Breast epithelium (tissue), 4 donors: ENCODE measurements around the gene MRPS14. TPM values are rescaled to one million over a fixed set of nuclear protein-coding genes. Genes with fewer than 3 reads are reported as not detected.
A peak's percentile ranks its signal among the peaks of the same experiment; 100 is the strongest.

ENCODE experiments used
- DNase-seq, 2 donors: peaks; one replicate each; pipeline ENCODE4 v3.0.0-alpha.2; 2019; ENCODE audit warnings: low spot score in 2 of 2
- H3K27ac ChIP-seq, 2 donors: fragments of 200-600 bp; sonication (generic) in 1 of 2; one replicate each; pipeline ENCODE4 v1.5.1; 2016 to 2019; ENCODE audit warnings: mild to moderate bottlenecking in 1 of 2
- H3K27me3 ChIP-seq, 2 donors: fragments of 200-600 bp; sonication (generic) in 1 of 2; one replicate each; pipeline versions ENCODE4 v1.5.1 to v1.6.0; 2017 to 2019; ENCODE audit warnings: control low read depth in 1 of 2, mild to moderate bottlenecking in 1 of 2
- H3K36me3 ChIP-seq: fragments of 200-600 bp; one replicate; pipeline ENCODE4 v1.5.1; 2019
- H3K4me1 ChIP-seq, 2 donors: fragments of 200-600 bp; sonication (generic); one replicate each; pipeline ENCODE4 v1.5.1; 2016 to 2019; ENCODE audit warnings: control low read depth in 1 of 2
- H3K4me3 ChIP-seq, 3 donors: fragments of 200-600 bp; sonication (generic); 1 replicate in 2 of 3; 2 replicates in 1 of 3; pipeline ENCODE4 v1.5.1; 2016 to 2019; ENCODE audit warnings: mild to moderate bottlenecking in 3 of 3, moderate library complexity in 2 of 3
- H3K9me3 ChIP-seq, 2 donors: fragments of 200-600 bp; sonication (generic) in 1 of 2; one replicate each; pipeline ENCODE4 v1.5.1; 2016 to 2019; ENCODE audit warnings: control low read depth in 1 of 2
- CTCF ChIP-seq, 3 donors: fragments of 450-650 bp; IDR thresholded peaks; one replicate each; pipeline ENCODE4 v1.5.1; 2016 to 2017; ENCODE audit warnings: antibody characterized with exemption in 3 of 3, mild to moderate bottlenecking in 3 of 3, moderate library complexity in 3 of 3
- POLR2A ChIP-seq: fragments of 450-650 bp; IDR thresholded peaks from one replicate; pipeline ENCODE4 v1.6.1; 2016; ENCODE audit warnings: antibody characterized with exemption, mild to moderate bottlenecking, moderate library complexity
- POLR2AphosphoS5 ChIP-seq, 3 donors: sonication (generic); formaldehyde crosslinking; IDR thresholded peaks; one replicate each; pipeline ENCODE4 v1.6.1; 2017; ENCODE audit warnings: antibody characterized with exemption in 3 of 3
- intact Hi-C: fragments of 100-400 bp; cut with DNase I; formaldehyde crosslinking; loops from one replicate; pipeline ENCODE4 v1.15.1; 2023; ENCODE audit warnings: low total_unique reads
- total RNA-seq, 3 donors: library from RNA; depleted of rRNA; stranded (reverse); fragments of >200 nt; gene quantifications; one replicate each; pipeline ENCODE4 v1.1.0, GENCODE V29; 2016

The MRPS14 gene
- total RNA-seq, 3 donors from 2014 or later = 22.9 to 38.5 (median 28.5) TPM

- no peak for DNase-seq
- Histone ChIP-seq H3K9me3 (no peaks in the 10 kb centered on the region), H3K27me3 (no peaks in the 10 kb centered on the region), H3K4me3 (no peak overlapping the region), H3K36me3 (no peaks in the 10 kb centered on the region), H3K27ac (no peak overlapping the region), H3K4me1 (peaks cover 0 to 6% of the 10 kb centered on the region in 2 donors)
- intact Hi-C loops = no loop called here
- TF ChIP-seq POLR2AphosphoS5 (IDR thresholded peaks at IDR 0.05) (no peak), POLR2A (no peak), CTCF (IDR thresholded peaks at IDR 0.05) (no peak)
These were observed 48.5 kb downstream of the MRPS14 start for GRCh38 chr1:174974711-174975119.

GRCh38 chr1:174971902-174972301, 51.3 kb downstream of the MRPS14 start:
- no peaks in the 10 kb centered on the region for H3K36me3 ChIP-seq
- H3K4me3 ChIP-seq = no peak overlapping the region
- H3K4me1 ChIP-seq = peaks cover 0 to 6% of the 10 kb centered on the region in 2 donors
- intact Hi-C loops = no loop called here
- no peak for DNase-seq
- H3K27ac ChIP-seq = peak overlapping the region in 1 of 2 donors; percentile 2
- no peaks in the 10 kb centered on the region for H3K9me3 ChIP-seq
- TF ChIP-seq CTCF (IDR thresholded peaks at IDR 0.05) (no peak), POLR2A (no peak), POLR2AphosphoS5 (IDR thresholded peaks at IDR 0.05) (no peak)
- no peaks in the 10 kb centered on the region for H3K27me3 ChIP-seq

GRCh38 chr1:174971466-174971865, 51.8 kb downstream of the MRPS14 start:
- Histone ChIP-seq H3K36me3 (no peaks in the 10 kb centered on the region), H3K27ac (peak overlapping the region in 1 of 2 donors; percentile 2), H3K4me3 (no peak overlapping the region), H3K27me3 (no peaks in the 10 kb centered on the region), H3K4me1 (peaks cover 1 to 9% of the 10 kb centered on the region in 2 donors), H3K9me3 (no peaks in the 10 kb centered on the region)
- TF ChIP-seq POLR2AphosphoS5 (IDR thresholded peaks at IDR 0.05) = no peak
- no peak for TF ChIP-seq POLR2A
- no peak for TF ChIP-seq CTCF (IDR thresholded peaks at IDR 0.05)
- intact Hi-C loops = no loop called here
- DNase-seq = no peak

DNA sequence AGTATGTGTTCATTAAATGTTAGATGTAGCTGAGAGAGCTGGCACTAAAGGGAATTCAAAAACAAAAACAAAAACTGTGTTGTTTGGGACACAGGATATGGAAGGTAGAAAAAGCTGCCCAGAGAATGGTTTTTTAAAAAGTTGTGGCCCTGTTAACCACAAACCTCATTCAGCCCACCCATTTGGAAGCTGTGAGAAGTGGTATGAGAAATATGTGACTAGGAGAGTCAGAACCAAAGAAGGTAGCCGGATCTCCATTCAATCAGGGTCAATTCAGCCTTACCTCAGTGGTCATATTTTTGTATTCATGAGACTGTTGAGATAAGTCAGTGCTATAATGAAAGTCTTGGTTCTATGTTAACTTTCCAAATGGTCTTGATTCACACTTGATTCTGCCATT, 53.2 kb downstream of the MRPS14 start:
- no peak overlapping the region for H3K27ac ChIP-seq
- TF ChIP-seq CTCF (IDR thresholded peaks at IDR 0.05) = no peak
- H3K9me3 ChIP-seq = no peaks in the 10 kb centered on the region
- intact Hi-C loops = no loop called here
- peaks cover 2 to 20% of the 10 kb centered on the region in 2 donors for H3K4me1 ChIP-seq
- no peaks in the 10 kb centered on the region for H3K27me3 ChIP-seq
- DNase-seq = no peak
- H3K36me3 ChIP-seq = no peaks in the 10 kb centered on the region
- H3K4me3 ChIP-seq = no peak overlapping the region

GRCh38 chr1:174968750-174969244, 54.4 kb downstream of the MRPS14 start:
- no peak for DNase-seq
- Histone ChIP-seq H3K27ac (peak overlapping the region; percentile 10 to 29), H3K27me3 (no peaks in the 10 kb centered on the region), H3K4me3 (no peak overlapping the region), H3K4me1 (peaks cover 2 to 29% of the 10 kb centered on the region in 2 donors), H3K36me3 (no peaks in the 10 kb centered on the region), H3K9me3 (no peaks in the 10 kb centered on the region)
- TF ChIP-seq POLR2AphosphoS5 (IDR thresholded peaks at IDR 0.05) = no peak
- no peak for TF ChIP-seq CTCF (IDR thresholded peaks at IDR 0.05)
- TF ChIP-seq POLR2A = no peak
- intact Hi-C loops = no loop called here
